ENCODE data around the gene SLC26A9. TPM values are rescaled to one million over a fixed set of nuclear protein-coding genes. Genes with fewer than 3 reads are reported as not detected.

Gene SLC26A9
- total and polyA plus RNA-seq, 7 experiments from 2014 or later = not detected

DNA sequence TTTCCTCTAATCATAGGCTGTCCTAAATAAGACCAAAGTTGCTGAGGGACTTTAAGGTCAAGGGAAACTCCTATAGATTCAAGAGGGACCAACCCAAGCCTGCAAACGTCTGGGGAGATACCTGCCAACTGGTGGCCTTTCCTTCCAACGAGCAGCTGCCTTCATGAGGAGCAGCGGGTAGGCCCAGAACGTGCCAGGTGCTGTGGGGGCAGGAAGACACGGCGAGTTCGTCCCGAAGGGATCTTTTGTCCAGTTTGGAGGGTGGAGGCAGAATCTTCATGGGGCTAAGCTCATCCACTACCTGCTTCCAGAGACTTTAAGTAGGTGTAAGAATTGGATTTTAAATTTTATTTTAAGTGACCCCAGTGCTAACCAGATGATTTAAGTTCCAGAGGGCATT lies 26.0 kb upstream of the SLC26A9 start:
- Mint-ChIP-seq H3K9me3 (peaks cover 0 to 12% (median 0%) of the 10 kb centered on the region in 11 donors), H3K4me3 (no peak overlapping the region), H3K27me3 (no peaks in the 10 kb centered on the region), H3K27ac (no peak overlapping the region), H3K36me3 (no peaks in the 10 kb centered on the region), H3K4me1 (peaks cover 0 to 3% (median 0%) of the 10 kb centered on the region in 7 donors)
- Histone ChIP-seq H3K4me3 (ENCODE audit: low read length) (no peak overlapping the region), H3K27me3 (ENCODE audit: control insufficient read depth in 2 of 2, insufficient read depth in 2 of 2, low read length in 2 of 2) (no peaks in the 10 kb centered on the region), H3K4me1 (ENCODE audit: control insufficient read depth in 2 of 2, insufficient read depth in 2 of 2, low read length in 2 of 2) (no peaks in the 10 kb centered on the region), H3K36me3 (ENCODE audit: control insufficient read depth in 2 of 3, insufficient read depth in 3 of 3, low read length in 3 of 3) (no peaks in the 10 kb centered on the region), H3K27ac (ENCODE audit: low read depth, low read length) (no peak overlapping the region), H3K9me3 (ENCODE audit: control insufficient read depth in 2 of 3, low read length in 3 of 3) (no peaks in the 10 kb centered on the region)
- CTCF ChIA-PET = interaction anchor here (0.8 to 1.9 kb wide), 2 partner anchors 8 to 75 kb away, joined by 3 to 5 read pairs; no protein-coding TSS in a partner anchor
- DNase-seq (no peak), ATAC-seq (no peak)
- intact Hi-C loops (cut with micrococcal nuclease) = no loop called here
- POLR2A ChIA-PET = no interaction called here

DNA sequence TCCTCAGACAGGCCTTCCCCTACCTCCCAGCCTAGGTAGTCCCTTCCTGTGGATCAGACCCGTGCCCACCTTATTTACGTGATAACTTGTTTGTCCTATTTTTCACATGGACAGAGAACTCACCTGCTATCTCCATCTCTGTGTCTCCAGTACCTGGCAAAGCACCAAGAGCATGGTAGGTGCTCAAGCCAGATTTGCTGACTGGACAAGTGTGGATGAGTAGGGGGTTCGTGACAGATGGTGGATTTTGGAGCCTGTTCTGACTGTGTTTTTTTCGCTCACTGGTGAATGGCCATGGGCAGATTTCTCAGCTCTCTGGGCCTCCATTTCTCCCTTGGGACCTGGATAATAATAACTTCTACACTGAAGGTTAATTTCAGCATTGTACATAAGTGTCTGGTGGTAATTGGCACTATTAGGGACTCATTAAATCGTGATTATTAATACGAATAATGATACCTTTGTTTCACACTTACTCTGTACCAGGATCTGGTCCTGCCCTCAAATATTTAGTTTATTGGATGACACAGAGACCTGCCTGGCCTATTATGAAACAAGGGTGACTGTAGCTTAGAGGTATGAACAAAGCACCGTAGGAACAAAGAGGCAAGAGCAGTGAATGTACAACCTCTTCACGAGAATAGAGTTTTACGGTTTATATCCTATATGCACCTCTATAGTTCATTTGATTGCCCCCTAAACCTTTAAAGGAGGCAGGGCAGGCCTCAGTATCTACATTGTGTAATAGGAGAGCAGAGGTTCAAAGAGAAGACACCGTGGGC lies 24.5 kb upstream of the SLC26A9 start:
- Mint-ChIP-seq H3K27ac (peak overlapping the region in 1 of 9 donors; percentile 59), H3K36me3 (no peaks in the 10 kb centered on the region), H3K27me3 (no peaks in the 10 kb centered on the region), H3K9me3 (no peaks in the 10 kb centered on the region), H3K4me1 (peaks cover 0 to 3% (median 0%) of the 10 kb centered on the region in 7 donors), H3K4me3 (no peak overlapping the region)
- Histone ChIP-seq H3K36me3 (ENCODE audit: control insufficient read depth in 2 of 3, insufficient read depth in 3 of 3, low read length in 3 of 3) (no peaks in the 10 kb centered on the region), H3K4me3 (ENCODE audit: low read length) (no peak overlapping the region), H3K4me1 (ENCODE audit: control insufficient read depth in 2 of 2, insufficient read depth in 2 of 2, low read length in 2 of 2) (no peaks in the 10 kb centered on the region), H3K27me3 (ENCODE audit: control insufficient read depth in 2 of 2, insufficient read depth in 2 of 2, low read length in 2 of 2) (no peaks in the 10 kb centered on the region), H3K9me3 (ENCODE audit: control insufficient read depth in 2 of 3, low read length in 3 of 3) (no peaks in the 10 kb centered on the region), H3K27ac (ENCODE audit: low read depth, low read length) (no peak overlapping the region)
- DNase-seq = no peak
- intact Hi-C loops (cut with micrococcal nuclease) = no loop called here
- ChIA-PET POLR2A (interaction anchor here (0.6 kb wide), 1 partner anchor 601 kb away, joined by 3 read pairs; no protein-coding TSS in a partner anchor), CTCF (interaction anchor here (1.9 kb wide), 1 partner anchor 10 kb away, joined by 5 read pairs; no protein-coding TSS in a partner anchor)
- no peak for ATAC-seq

- no peak for ATAC-seq
- Histone ChIP-seq H3K4me3 (ENCODE audit: low read length) (no peak overlapping the region), H3K27ac (ENCODE audit: low read depth, low read length) (no peak overlapping the region), H3K4me1 (ENCODE audit: control insufficient read depth in 2 of 2, insufficient read depth in 2 of 2, low read length in 2 of 2) (no peaks in the 10 kb centered on the region), H3K9me3 (ENCODE audit: control insufficient read depth in 2 of 3, low read length in 3 of 3) (no peaks in the 10 kb centered on the region), H3K27me3 (ENCODE audit: control insufficient read depth in 2 of 2, insufficient read depth in 2 of 2, low read length in 2 of 2) (no peaks in the 10 kb centered on the region), H3K36me3 (ENCODE audit: control insufficient read depth in 2 of 3, insufficient read depth in 3 of 3, low read length in 3 of 3) (no peaks in the 10 kb centered on the region)
- ChIA-PET CTCF (no interaction called here), POLR2A (no interaction called here)
- no peaks in the 10 kb centered on the region for H3K9me3 Mint-ChIP-seq
- peaks cover 0 to 6% (median 0%) of the 10 kb centered on the region in 5 donors for H3K27me3 Mint-ChIP-seq
- H3K4me3 Mint-ChIP-seq = no peak overlapping the region
- no peak for DNase-seq
- intact Hi-C loops (cut with micrococcal nuclease) = no loop called here
- peaks cover 0 to 11% (median 0%) of the 10 kb centered on the region in 7 donors for H3K4me1 Mint-ChIP-seq
- no peaks in the 10 kb centered on the region for H3K36me3 Mint-ChIP-seq
- peak overlapping the region in 1 of 9 donors; percentile 72 for H3K27ac Mint-ChIP-seq
These were observed 22.0 kb upstream of the SLC26A9 start for GRCh38 chr1:205965036-205965884.

- Mint-ChIP-seq H3K4me3 (no peak overlapping the region), H3K9me3 (no peaks in the 10 kb centered on the region), H3K36me3 (no peaks in the 10 kb centered on the region), H3K27ac (peak overlapping the region in 1 of 9 donors; percentile 35), H3K27me3 (peaks cover 0 to 19% (median 11%) of the 10 kb centered on the region in 5 donors), H3K4me1 (peaks cover 0 to 11% (median 0%) of the 10 kb centered on the region in 7 donors)
- H3K4me3 ChIP-seq (ENCODE audit: low read length) = no peak overlapping the region
- no peaks in the 10 kb centered on the region for H3K27me3 ChIP-seq (ENCODE audit: control insufficient read depth in 2 of 2, insufficient read depth in 2 of 2, low read length in 2 of 2)
- H3K9me3 ChIP-seq (ENCODE audit: control insufficient read depth in 2 of 3, low read length in 3 of 3) = no peaks in the 10 kb centered on the region
- ChIA-PET CTCF (no interaction called here), POLR2A (no interaction called here)
- DNase-seq (no peak), ATAC-seq (no peak)
- H3K4me1 ChIP-seq (ENCODE audit: control insufficient read depth in 2 of 2, insufficient read depth in 2 of 2, low read length in 2 of 2) = no peaks in the 10 kb centered on the region
- intact Hi-C loops (cut with micrococcal nuclease) = no loop called here
- H3K27ac ChIP-seq (ENCODE audit: low read depth, low read length) = no peak overlapping the region
- no peaks in the 10 kb centered on the region for H3K36me3 ChIP-seq (ENCODE audit: control insufficient read depth in 2 of 3, insufficient read depth in 3 of 3, low read length in 3 of 3)
These were observed 20.3 kb upstream of the SLC26A9 start for GRCh38 chr1:205963352-205964155.

DNA sequence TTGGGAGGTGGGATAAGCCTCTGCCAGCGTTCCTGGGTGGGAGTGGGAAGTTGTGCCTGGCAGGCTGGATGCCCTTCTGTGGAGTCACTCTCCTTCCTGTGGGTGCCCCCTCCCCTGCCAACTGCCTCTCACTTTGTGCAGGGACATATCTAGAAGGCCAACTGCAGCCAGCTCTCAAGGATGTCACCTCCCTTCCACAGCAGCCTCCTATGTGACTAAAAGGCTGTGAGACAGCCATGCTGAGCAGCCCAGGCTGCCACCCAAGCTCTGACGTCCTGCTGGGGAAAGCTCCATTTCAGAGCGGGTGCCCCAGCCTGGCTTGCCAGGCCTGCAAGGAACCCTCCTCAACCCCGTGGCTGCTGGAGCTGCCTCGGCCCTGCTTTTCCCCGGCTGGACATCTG lies 19.6 kb upstream of the SLC26A9 start:
- no peaks in the 10 kb centered on the region for H3K36me3 ChIP-seq (ENCODE audit: control insufficient read depth in 2 of 3, insufficient read depth in 3 of 3, low read length in 3 of 3)
- no peak overlapping the region for H3K27ac ChIP-seq (ENCODE audit: low read depth, low read length)
- ChIA-PET POLR2A (no interaction called here), CTCF (no interaction called here)
- H3K4me3 Mint-ChIP-seq = no peak overlapping the region
- peaks cover 0 to 11% (median 0%) of the 10 kb centered on the region in 7 donors for H3K4me1 Mint-ChIP-seq
- H3K27me3 Mint-ChIP-seq = peaks cover 0 to 19% (median 11%) of the 10 kb centered on the region in 5 donors
- peak overlapping the region in 1 of 9 donors; percentile 53 for H3K27ac Mint-ChIP-seq
- no peaks in the 10 kb centered on the region for H3K9me3 ChIP-seq (ENCODE audit: control insufficient read depth in 2 of 3, low read length in 3 of 3)
- intact Hi-C loops (cut with micrococcal nuclease) = no loop called here
- H3K9me3 Mint-ChIP-seq = no peaks in the 10 kb centered on the region
- DNase-seq = no peak
- no peak for ATAC-seq
- no peaks in the 10 kb centered on the region for H3K4me1 ChIP-seq (ENCODE audit: control insufficient read depth in 2 of 2, insufficient read depth in 2 of 2, low read length in 2 of 2)
- no peaks in the 10 kb centered on the region for H3K36me3 Mint-ChIP-seq
- H3K27me3 ChIP-seq (ENCODE audit: control insufficient read depth in 2 of 2, insufficient read depth in 2 of 2, low read length in 2 of 2) = no peaks in the 10 kb centered on the region
- no peak overlapping the region for H3K4me3 ChIP-seq (ENCODE audit: low read length)

- peak overlapping the region in 1 of 9 donors; percentile 26 for H3K27ac Mint-ChIP-seq
- H3K27me3 ChIP-seq (ENCODE audit: control insufficient read depth in 2 of 2, insufficient read depth in 2 of 2, low read length in 2 of 2) = no peaks in the 10 kb centered on the region
- no peaks in the 10 kb centered on the region for H3K4me1 ChIP-seq (ENCODE audit: control insufficient read depth in 2 of 2, insufficient read depth in 2 of 2, low read length in 2 of 2)
- no peak overlapping the region for H3K4me3 Mint-ChIP-seq
- no peak overlapping the region for H3K27ac ChIP-seq (ENCODE audit: low read depth, low read length)
- no peak for DNase-seq
- ATAC-seq = no peak
- H3K27me3 Mint-ChIP-seq = peaks cover 0 to 23% (median 13%) of the 10 kb centered on the region in 5 donors
- H3K9me3 ChIP-seq (ENCODE audit: control insufficient read depth in 2 of 3, low read length in 3 of 3) = no peaks in the 10 kb centered on the region
- H3K4me3 ChIP-seq (ENCODE audit: low read length) = no peak overlapping the region
- H3K4me1 Mint-ChIP-seq = peaks cover 0 to 11% (median 0%) of the 10 kb centered on the region in 7 donors
- H3K36me3 Mint-ChIP-seq = no peaks in the 10 kb centered on the region
- intact Hi-C loops (cut with micrococcal nuclease) = no loop called here
- ChIA-PET POLR2A (no interaction called here), CTCF (no interaction called here)
- H3K36me3 ChIP-seq (ENCODE audit: control insufficient read depth in 2 of 3, insufficient read depth in 3 of 3, low read length in 3 of 3) = no peaks in the 10 kb centered on the region
- H3K9me3 Mint-ChIP-seq = no peaks in the 10 kb centered on the region
These were observed 18.9 kb upstream of the SLC26A9 start for GRCh38 chr1:205961991-205962820.

Data from naive thymus-derived CD4-positive, alpha-beta T cell (primary cell).